ENCODE data around the gene THOC3.
"Not testable (repeated sequence)": the region's sequence is repeated elsewhere in the genome, so short reads cannot be mapped to it uniquely, and the experiment has no call there.

THOC3 gene

DNA sequence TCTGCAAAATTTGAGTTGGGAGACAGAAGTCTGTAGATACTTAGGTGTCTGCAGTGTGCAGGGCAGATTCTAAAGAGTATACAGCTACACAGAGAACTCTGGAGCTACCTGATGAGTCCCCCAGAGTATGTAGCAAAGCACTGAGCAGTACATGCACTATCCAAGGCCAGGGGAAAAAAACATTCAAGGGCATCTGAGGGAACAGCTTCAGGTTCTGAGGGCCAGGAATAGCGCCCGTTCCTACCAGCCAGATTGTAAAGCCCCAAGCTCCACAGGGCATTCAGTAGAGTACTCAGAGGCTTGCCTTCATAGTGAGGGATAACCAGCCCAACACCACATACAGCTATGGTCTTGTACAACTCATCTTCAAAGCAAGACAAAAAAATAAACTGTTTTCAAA, 27.5 kb downstream of the THOC3 start:
- not testable (repeated sequence) for DNase-seq (ENCODE audit: low read depth in 1 of 2, low spot score in 1 of 2)

DNA sequence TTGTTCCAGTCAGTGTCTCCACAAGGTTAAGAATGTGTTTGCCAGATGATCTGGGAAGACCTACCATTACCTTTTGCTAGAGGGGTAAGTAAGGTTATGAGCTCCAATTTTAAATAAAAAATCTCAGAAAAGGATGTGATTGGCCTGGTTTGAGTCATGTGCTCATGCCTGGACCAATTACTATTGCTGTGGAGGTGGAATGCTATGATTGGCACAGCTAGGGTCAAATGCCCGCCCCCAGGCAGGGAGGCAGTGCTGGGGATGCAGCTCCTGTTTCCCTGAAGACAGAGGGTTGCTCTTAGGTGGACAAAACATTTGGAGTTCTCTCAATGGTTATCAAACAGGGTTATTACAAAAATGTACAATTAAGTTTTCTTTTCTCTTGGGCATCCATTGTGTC, 29.6 kb downstream of the THOC3 start:
- DNase-seq (ENCODE audit: low read depth in 1 of 2, low spot score in 1 of 2): not testable (repeated sequence)

DNA sequence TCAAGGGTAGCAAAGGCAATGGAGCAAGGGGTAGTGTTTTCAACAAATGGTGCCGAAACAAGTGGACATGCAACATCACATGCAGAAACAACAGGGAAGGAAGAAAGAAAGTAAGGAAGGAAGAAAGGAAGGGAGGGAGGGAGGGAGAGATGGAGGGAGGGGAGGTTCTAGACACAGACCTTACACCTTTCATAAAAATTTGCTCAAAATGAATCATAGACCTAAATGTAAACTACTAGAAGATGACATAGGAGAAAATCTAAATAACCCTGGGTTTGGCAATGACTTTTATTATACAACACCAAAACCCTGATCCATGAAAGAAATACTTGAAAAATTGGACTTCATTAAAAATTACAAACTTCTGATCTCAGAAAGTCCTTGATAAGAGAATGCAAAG, 39.4 kb downstream of the THOC3 start:
- DNase-seq (ENCODE audit: low read depth in 1 of 2, low spot score in 1 of 2): not testable (repeated sequence)

GRCh38 chr5:175925106-175925505, 43.0 kb downstream of the THOC3 start:
- DNase-seq (ENCODE audit: low read depth in 1 of 2, low spot score in 1 of 2): not testable (repeated sequence)

DNA sequence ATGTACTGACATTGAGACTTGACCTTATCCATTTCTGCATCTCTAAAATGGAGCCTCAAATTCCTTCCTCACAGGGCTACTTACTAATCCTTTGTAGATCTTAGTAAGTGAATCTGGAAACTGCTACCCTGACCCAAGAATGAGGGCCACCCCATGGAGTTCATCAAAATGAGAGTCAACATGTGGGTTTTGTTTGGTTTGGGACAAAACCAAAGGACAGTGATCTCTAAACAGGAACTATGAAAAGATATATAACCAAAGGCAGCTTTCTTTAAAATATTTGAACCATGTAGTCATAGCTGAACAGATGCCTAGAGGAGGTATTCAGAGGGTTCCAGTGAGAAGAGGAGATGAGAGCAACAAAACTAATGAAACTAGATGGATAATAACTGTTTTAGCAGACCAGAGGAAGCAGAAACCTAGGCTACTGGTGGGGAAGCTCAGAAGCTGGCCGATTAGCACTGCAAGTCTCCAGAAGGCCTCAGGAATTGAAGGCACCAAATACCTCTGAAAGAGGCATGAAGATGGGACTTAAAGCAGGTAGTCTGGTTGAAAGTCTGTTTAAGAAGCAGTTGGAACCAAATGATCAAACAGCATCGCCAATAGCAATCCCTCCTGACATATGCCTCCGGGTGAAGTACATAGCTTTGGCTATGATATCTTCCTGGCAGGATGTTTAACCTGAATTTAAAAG, 45.8 kb downstream of the THOC3 start:
- DNase-seq (ENCODE audit: low read depth in 1 of 2, low spot score in 1 of 2): no peak

DNA sequence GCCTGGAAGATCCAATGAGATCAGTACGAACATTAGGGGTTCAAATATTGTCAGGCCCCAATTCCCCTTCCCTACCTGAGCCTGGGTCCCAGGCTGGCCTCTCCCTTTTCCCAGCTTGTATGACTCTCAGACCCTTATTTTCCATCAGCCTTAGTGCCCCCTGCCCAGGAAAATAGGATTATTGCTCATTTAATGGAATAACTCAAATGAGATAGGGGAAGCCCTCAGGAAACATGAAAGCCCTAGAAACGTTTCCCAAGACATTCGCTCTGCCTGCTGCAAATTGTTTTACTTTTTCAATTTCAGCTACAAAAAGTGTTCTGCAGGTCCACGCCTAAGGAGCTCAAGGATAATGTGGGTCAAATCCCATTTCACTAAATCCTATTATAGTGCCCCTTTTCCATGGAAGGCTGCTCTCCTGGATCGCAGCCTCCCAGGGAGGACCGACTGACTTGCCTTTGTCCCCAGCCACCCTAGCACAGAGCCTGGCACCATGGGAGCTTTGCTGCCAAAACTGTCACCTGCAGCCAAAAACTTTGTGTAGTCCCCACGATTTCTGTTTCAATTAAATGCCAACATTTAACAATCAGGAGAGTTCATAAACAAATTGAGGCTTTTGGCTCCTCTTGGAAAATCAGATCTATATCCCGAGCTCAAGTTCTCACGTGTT, 46.9 kb downstream of the THOC3 start:
- DNase-seq (ENCODE audit: low read depth in 1 of 2, low spot score in 1 of 2): no peak

GRCh38 chr5:175920231-175920811, 47.8 kb downstream of the THOC3 start:
- no peak for DNase-seq (ENCODE audit: low read depth in 1 of 2, low spot score in 1 of 2)

- DNase-seq (ENCODE audit: low read depth in 1 of 2, low spot score in 1 of 2): not testable (repeated sequence)
Measured at GRCh38 chr5:175915066-175916037, 52.8 kb downstream of the THOC3 start.

- not testable (repeated sequence) for DNase-seq (ENCODE audit: low read depth in 1 of 2, low spot score in 1 of 2)
Measured at GRCh38 chr5:175913835-175914672, 54.1 kb downstream of the THOC3 start.

GRCh38 chr5:175910072-175910471, 58.0 kb downstream of the THOC3 start:
- not testable (repeated sequence) for DNase-seq (ENCODE audit: low read depth in 1 of 2, low spot score in 1 of 2)
